HTERT RPE-1 (cell line): Measurements from ENCODE around the gene RSRC2.
"Not testable (repeated sequence)": the region's sequence is repeated elsewhere in the genome, so short reads cannot be mapped to it uniquely, and the experiment has no call there.

Experiments used
- in situ Hi-C: fragments of 300-500 bp; cut with MboI; formaldehyde crosslinking; loops from 4 replicates; pipeline ENCODE4 v1.14.3; 2020; ENCODE audit warnings: low sequenced_read_pairs

The RSRC2 gene

GRCh38 chr12:122518908-122519307 lies 7.8 kb downstream of the RSRC2 start:
- in situ Hi-C loops, result no loop called here

- in situ Hi-C loops, result no loop called here
Observed at GRCh38 chr12:122517877-122518276, 8.9 kb downstream of the RSRC2 start.

- in situ Hi-C loops, result no loop called here
Observed at GRCh38 chr12:122516544-122517361, 10.0 kb downstream of the RSRC2 start.

GRCh38 chr12:122515275-122515674 lies 11.5 kb downstream of the RSRC2 start:
- in situ Hi-C loops, result no loop called here

GRCh38 chr12:122513660-122514059 lies 13.1 kb downstream of the RSRC2 start:
- in situ Hi-C loops, result no loop called here

- in situ Hi-C loops, result not testable (repeated sequence)
Observed at GRCh38 chr12:122513028-122513427, 13.7 kb downstream of the RSRC2 start.

- in situ Hi-C loops, result no loop called here
Observed at GRCh38 chr12:122508163-122508562, 18.6 kb downstream of the RSRC2 start.

GRCh38 chr12:122506393-122506938 lies 20.3 kb downstream of the RSRC2 start:
- in situ Hi-C loops, result no loop called here

GRCh38 chr12:122505419-122506051 lies 21.2 kb downstream of the RSRC2 start:
- in situ Hi-C loops, result no loop called here

GRCh38 chr12:122503783-122504590 lies 22.7 kb downstream of the RSRC2 start:
- in situ Hi-C loops, result no loop called here

- in situ Hi-C loops, result no loop called here
Observed at GRCh38 chr12:122503147-122503751, 23.5 kb downstream of the RSRC2 start.

GRCh38 chr12:122501489-122501989 lies 25.2 kb downstream of the RSRC2 start:
- in situ Hi-C loops, result no loop called here

- in situ Hi-C loops, result no loop called here
Observed at GRCh38 chr12:122500685-122501488, 25.8 kb downstream of the RSRC2 start, which contains the start of gene ZCCHC8. Gene ZCCHC8, minus strand, starts transcription at chr12:122500932. Its CDS starts 92 bp downstream, at chr12:122500840.

GRCh38 chr12:122499991-122500684 lies 26.6 kb downstream of the RSRC2 start:
- in situ Hi-C loops, result no loop called here

- in situ Hi-C loops, result no loop called here
Observed at GRCh38 chr12:122495258-122495657, 31.5 kb downstream of the RSRC2 start.

- in situ Hi-C loops, result not testable (repeated sequence)
Observed at GRCh38 chr12:122493222-122493621, 33.5 kb downstream of the RSRC2 start.

- in situ Hi-C loops, result no loop called here
Observed at GRCh38 chr12:122491991-122492390, 34.7 kb downstream of the RSRC2 start.

GRCh38 chr12:122489038-122489437 lies 37.7 kb downstream of the RSRC2 start:
- in situ Hi-C loops, result no loop called here

GRCh38 chr12:122487807-122488206 lies 38.9 kb downstream of the RSRC2 start:
- in situ Hi-C loops, result not testable (repeated sequence)
